GM21423 (cell line): ENCODE measurements around the gene SLC25A51.
"Not testable (repeated sequence)": the region's sequence is repeated elsewhere in the genome, so short reads cannot be mapped to it uniquely, and the experiment has no call there.

Experiments
- ATAC-seq: cut with Tn5 transposase; IDR thresholded peaks from one replicate; pipeline ENCODE4 v1.9.1; 2021; ENCODE audit warnings: mild to moderate bottlenecking, moderate library complexity; ENCODE audit not compliant: unreplicated experiment

The SLC25A51 gene

DNA sequence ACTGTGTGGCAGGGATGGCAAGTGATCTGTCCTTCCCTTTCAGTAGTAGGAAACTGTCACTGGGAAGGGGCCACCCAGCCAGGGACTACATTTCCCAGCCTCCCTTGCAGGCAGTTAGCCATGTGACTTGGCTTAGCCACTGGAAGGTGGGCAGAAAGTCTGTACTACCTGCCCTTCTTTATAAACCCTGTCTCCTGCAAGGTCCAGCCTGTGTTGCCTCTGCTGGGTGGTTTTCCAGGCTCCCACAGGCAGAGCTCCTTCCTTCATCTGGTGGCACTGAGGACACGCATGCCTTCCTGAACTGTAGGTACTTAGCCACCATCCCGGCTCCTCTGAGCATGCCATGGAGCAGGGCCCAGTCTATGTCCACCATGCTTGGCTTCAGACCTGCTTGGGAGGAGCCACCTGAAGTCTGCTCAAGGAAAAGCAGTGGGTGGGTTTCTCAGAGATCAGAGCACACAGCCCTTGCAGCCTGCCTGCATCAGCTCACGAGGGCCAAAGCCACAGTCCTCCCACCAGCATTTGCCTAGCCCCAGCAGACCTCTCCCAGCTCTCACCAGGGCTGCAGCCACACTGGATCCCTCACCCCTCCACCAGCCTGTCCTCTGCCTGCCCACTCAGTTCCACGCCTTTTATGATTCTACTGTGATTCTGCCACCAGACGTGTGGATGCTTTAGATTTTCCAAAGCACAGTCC is 16.7 kb upstream of the SLC25A51 start:
- ATAC-seq = no peak

DNA sequence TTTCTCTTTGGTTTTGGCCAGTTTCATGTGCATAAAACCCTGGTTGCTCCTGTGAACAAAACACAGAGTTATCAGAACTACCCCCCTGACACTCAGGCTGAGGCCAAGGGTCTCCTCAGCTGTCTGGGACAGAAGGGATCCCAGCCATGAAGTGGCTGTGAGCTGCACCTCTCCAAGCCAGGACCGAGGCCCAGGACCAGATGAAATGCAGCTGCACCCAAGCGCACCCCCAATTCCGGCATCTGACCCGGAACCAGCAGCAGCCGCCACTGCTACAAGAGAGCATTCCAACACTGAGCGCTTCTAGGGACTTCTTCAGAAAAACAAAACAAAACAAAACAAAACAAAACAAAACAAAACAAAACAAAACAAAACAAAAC is 16.0 kb upstream of the SLC25A51 start:
- no peak for ATAC-seq

DNA sequence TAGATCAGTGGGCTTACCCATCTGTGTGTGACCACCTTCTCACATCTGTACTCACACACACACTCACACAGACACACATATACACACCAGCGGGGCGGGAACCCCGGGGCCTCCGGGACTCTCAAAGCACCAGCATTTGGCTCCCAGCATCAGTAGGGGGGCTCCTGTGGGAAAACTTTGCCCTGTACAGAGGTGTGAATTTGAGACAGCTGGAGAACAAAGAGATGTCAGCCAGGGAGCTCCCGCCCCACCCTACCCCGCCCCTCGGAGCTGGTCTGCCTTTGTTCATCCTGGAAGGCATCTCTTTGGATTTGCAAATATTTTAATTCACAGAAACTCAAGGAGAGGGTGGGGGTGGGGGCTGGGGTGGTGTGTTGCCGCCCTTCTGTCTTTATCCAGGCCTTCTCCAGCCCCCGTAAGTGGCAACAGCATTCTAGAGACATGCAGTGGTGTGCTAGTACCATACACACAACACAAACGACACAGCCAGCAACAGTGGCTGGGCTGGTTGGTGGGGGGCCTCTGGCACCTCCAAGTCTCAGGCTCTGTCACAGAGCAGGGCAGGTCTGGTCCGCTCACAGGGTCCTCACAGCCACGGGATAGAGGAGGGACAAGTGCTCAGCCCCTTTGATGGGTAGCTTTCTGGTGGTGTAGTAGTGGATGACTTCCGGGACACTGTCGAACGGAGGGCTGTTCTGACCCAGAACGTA is 15.5 kb upstream of the SLC25A51 start:
- no peak for ATAC-seq

- no peak for ATAC-seq
Measured at GRCh38 chr9:37918665-37919170, 14.8 kb upstream of the SLC25A51 start.

GRCh38 chr9:37917801-37918664 is 14.1 kb upstream of the SLC25A51 start:
- no peak for ATAC-seq

DNA sequence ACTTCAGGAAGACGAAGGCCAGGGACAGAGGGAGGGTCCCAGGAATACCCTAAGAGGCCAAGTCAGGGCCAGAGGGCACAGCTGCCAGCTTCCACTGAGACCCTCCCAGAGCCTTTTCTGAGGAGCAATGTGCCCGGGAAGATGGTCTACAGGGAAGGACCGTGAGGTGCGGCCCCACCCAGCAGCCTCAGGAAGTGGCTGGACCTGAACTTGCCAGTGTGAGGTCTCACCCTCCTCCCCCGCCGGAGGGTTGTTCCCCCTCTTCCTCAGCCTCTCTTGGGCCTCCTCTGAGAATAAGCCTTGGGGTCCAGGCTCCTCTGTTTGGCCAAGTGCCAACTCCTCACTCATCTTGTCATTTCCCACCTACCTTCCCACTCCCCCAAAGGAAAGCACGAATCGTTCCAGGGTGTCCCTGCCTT is 13.4 kb upstream of the SLC25A51 start:
- ATAC-seq = no peak

DNA sequence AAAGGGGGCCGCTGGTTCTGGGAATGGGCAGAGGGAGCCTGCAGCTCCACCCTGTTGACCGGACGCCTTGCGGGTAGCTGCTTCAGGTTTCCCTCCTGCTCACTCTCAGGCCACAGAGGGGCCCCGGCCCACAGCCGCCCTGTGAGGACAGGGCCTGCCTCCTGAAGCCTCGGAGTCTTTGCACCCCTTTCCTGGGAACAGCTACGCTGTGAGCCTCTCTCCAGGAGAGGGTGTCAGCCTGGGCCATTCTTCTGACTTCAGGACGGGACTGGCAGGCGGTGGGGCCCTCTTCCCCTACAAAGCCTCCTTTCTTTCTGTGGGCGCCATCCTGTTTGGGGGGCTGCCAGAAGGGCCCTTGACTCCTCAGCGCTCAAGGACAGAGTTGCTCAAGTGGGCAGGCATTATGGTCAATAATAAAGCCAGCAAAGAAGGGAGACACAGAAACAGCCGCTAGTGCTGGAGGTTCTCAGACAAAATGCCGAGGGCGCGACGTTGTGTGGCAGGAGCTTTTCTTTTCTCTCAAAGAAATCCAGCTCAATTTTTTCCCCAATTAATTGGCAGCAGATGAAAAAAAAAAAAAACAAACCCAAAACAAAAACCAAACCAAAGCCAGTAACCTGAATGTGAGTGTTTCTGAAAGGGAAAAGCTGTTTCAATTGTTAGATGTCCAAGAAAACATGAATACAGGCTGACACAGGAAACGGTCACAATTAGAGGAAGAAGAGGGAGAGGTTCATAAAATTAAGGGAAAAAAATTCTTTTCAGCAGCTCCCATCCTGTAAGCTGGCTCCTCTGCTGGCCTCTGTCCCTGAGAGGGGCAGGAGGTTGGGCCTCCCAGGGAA is 12.8 kb upstream of the SLC25A51 start:
- ATAC-seq = no peak

DNA sequence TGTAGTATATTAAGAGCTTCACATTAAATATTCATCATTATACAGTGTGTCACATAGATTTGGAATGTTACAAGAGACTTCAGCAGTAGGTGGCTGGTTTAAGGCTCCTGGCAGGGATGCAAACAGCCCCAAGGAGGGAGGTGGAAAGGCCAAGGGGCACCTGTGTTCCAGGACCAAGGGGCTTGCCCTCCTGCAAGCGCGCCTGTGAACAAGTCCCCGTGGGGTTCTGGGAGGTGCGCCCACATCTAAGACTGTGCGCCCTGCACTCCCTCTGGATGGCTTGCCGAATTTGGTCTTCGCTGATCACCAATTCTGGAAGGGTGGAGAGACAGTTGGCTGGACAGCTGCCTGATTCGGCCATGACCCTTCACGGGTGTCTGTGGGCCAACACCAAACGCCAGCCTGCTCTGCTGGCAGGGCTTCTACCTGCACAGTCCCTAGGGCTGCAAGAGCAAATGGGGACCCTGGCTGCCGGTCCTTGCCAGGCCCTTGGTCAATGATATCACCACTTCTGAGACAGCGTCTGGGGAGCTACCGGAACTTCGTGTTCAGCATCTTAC is 12.1 kb upstream of the SLC25A51 start:
- ATAC-seq = no peak

GRCh38 chr9:37914701-37915358 is 10.9 kb upstream of the SLC25A51 start:
- ATAC-seq = no peak

DNA sequence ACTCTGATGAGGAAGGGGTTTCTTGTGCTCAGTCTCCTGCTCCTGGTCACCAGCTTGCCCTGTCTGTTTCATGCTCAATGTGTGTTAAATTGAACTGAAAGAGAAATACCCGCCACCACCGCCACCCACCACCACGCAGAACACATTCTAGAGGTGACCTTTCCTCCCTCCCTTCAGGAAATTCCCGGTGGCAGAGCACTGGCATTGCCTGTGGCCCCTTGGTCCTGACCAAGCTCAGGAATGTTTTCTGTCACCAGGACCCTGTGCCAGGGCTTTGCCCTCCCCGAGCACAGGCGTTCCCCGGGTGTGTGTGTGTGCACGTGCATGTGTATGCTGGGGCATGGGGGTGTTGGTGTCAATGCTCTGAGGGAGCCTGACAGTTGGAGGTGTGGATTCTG is 10.2 kb upstream of the SLC25A51 start:
- no peak for ATAC-seq

- no peak for ATAC-seq
Measured at GRCh38 chr9:37913480-37914153, 9.7 kb upstream of the SLC25A51 start.

- ATAC-seq = no peak
Measured at GRCh38 chr9:37911271-37911681, 7.3 kb upstream of the SLC25A51 start.

DNA sequence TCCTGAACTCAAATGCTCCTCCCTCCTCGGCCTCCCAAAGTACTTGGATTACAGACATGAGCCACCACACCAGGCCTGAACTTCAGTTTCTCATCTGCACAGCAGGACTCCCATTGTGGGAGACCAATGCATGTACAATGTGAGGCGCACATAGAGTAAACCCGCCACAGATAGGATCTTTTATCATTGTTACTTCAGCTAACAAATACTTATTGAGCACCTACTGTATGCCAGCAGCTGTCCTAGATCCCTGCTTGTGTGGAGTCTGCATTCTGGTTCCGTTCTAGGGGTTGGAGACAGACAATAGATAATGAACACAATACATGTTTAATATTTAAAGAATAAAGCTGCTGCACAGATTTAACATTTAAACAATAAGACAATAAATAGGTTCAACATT is 6.3 kb upstream of the SLC25A51 start:
- no peak for ATAC-seq

DNA sequence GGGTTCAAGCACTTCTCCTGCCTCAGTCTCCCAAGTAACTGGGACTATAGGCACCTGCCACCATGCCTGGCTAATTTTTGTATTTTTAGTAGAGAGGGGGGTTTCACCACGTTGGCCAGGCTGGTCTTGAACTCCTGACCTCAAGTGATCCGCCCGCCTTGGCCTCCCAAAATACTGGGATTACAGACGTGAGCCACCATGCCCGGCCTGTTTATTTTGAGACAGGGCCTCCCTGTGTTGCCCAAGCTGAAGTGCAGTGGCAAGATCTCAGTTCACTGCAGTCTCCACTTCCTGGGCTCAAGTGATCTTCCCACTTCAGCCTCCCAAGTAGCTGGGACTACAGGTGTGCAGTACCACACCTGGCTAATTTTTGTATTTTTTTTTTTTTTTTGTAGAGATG is 5.9 kb upstream of the SLC25A51 start:
- ATAC-seq = not testable (repeated sequence)

GRCh38 chr9:37909326-37909725 is 5.4 kb upstream of the SLC25A51 start:
- no peak for ATAC-seq

DNA sequence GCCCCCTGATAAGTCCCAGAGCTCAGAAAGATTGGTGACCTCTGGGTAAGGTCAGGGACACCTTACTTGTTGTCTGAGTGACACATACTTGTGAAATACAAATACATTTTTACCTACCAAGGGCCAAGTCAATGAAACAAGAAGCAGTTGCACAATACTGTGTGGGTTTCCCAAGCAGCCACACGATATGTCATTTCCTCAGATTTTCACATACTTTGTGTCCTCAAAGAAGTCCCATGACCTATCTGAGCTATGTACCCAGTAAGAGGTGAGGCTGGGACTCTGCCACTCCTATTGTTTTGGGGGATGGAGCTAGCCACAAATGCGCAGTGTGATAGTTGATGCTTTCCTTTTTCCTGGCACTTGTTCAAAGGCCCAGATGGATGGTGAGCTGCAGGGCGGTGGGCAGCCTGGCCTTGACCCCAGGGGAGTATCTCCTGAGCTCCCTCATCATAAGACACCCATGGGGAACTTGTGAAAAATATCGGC is 4.8 kb upstream of the SLC25A51 start:
- no peak for ATAC-seq

- ATAC-seq = no peak
Measured at GRCh38 chr9:37908283-37908682, 4.4 kb upstream of the SLC25A51 start.

DNA sequence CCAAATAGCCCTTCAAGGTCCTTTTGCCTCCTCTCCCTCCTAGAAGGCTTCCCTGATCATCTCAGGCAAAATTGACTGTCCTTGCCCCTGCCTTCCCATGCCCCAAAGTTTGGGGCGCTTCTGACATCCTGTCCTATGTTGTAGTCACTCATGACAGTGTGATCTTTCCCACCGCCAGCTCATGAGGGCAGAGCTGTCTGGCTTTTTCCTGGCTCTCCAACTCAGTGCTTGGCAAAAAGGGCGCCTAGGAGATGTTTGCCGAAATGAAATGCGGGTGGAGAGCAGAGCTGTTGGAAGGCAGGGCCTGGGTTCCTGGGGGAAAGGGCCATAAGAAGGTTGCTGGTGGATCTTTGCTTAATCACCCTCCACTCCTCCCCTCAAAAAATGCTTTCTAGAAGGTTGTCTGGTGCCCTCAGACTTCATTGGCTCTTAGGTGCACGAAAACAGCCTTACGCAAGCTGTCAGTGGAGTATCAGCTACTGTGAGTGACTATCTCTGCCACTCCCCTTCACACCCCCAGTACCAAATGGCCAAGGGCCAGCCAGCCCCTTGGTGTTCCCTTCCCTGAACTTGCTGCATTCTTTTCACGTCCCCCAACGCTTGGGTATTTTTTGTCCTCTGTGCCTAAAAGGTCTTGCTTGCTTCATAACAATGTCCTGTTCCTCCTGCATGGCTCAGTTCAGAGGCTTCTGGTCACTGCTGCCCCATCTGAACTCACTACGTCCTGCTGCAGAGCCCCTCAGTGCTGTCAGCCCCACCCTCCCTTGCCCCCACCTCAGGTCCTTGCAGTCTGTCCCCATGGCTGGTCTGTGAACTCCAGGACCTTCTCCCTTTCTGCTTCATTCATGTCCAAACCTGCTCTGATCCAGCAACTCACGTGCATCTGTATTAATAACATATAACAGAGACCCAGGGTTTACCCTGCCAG is 2.6 kb upstream of the SLC25A51 start:
- ATAC-seq = no peak
